Left ventricle myocardium inferior (tissue), 1 donor: ENCODE data around the gene ECT2. TPM values are rescaled to one million over a fixed set of nuclear protein-coding genes. Genes with fewer than 3 reads are reported as not detected.

Source experiments
- DNase-seq: peaks from one replicate; pipeline ENCODE4 v3.0.0-alpha.2; 2020
- H3K27ac ChIP-seq: fragments of 200-600 bp; replicated peaks from 2 replicates; pipeline ENCODE4 v1.8.0; 2021
- H3K27me3 ChIP-seq: fragments of 200-600 bp; 2 replicates; pipeline ENCODE4 v1.8.0; 2021; ENCODE audit warnings: low read depth
- H3K36me3 ChIP-seq: fragments of 200-600 bp; 2 replicates; pipeline ENCODE4 v1.8.0; 2021
- H3K4me1 ChIP-seq: fragments of 200-600 bp; 2 replicates; pipeline ENCODE4 v1.8.0; 2021
- H3K4me3 ChIP-seq: fragments of 200-600 bp; 2 replicates; pipeline ENCODE4 v1.8.0; 2021; ENCODE audit warnings: mild to moderate bottlenecking, moderate library complexity
- H3K9me3 ChIP-seq: fragments of 200-600 bp; replicated peaks from 2 replicates; pipeline ENCODE4 v1.8.0; 2021
- intact Hi-C: fragments of 100-400 bp; cut with micrococcal nuclease; formaldehyde crosslinking; loops from one replicate; pipeline ENCODE4 v1.11.0; 2022
- total RNA-seq: library from RNA; stranded (reverse); fragmentation: NEBNext Ultra II Directional; extraction: Animal tissue kit (Norgen Biotek cat#: 25700); gene quantifications from one replicate; pipeline ENCODE4 v1.2.1, GENCODE V29; 2021
- TF ChIP-seq, protein P1 (sequence below): fragments of 200-600 bp; IDR thresholded peaks from 2 replicates; pipeline ENCODE4 v1.8.0; 2021; ENCODE audit warnings: antibody characterized with exemption, mild to moderate bottlenecking, borderline replicate concordance
- donor health status: DM: no; HTN: yes; CAD: no; lungs with severe emphysema.

Gene ECT2
- total RNA-seq, 1 donor from 2014 or later: 4.8 TPM

DNA sequence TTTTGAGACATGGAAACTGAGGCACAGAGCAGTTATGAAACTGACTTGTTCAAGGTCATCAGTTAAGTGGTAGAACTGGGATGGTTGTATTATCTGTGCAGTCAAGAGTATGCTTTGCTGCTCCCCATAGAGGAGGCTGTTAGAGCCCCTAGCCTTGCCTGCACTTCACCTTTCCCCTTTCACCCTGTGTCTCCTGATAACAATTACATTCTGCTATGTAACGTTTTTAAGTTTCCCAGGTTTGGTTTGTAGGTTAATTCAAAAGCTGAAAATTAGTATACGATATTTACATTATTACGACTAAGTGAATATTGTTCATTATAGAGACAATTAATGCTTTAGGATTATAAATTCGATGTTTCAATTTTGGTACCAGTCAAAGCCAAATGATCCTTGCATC is 89.9 kb downstream of the ECT2 start:
- intact Hi-C loops: no loop called here
- H3K27me3 ChIP-seq: no peaks in the 10 kb centered on the region
- no peaks in the 10 kb centered on the region for H3K9me3 ChIP-seq
- peaks cover 5% of the 10 kb centered on the region for H3K4me1 ChIP-seq
- H3K36me3 ChIP-seq: no peaks in the 10 kb centered on the region
- TF ChIP-seq, protein P1, sequence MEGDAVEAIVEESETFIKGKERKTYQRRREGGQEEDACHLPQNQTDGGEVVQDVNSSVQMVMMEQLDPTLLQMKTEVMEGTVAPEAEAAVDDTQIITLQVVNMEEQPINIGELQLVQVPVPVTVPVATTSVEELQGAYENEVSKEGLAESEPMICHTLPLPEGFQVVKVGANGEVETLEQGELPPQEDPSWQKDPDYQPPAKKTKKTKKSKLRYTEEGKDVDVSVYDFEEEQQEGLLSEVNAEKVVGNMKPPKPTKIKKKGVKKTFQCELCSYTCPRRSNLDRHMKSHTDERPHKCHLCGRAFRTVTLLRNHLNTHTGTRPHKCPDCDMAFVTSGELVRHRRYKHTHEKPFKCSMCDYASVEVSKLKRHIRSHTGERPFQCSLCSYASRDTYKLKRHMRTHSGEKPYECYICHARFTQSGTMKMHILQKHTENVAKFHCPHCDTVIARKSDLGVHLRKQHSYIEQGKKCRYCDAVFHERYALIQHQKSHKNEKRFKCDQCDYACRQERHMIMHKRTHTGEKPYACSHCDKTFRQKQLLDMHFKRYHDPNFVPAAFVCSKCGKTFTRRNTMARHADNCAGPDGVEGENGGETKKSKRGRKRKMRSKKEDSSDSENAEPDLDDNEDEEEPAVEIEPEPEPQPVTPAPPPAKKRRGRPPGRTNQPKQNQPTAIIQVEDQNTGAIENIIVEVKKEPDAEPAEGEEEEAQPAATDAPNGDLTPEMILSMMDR: no peak
- H3K4me3 ChIP-seq: no peak overlapping the region
- H3K27ac ChIP-seq: no peak overlapping the region
- DNase-seq: no peak

DNA sequence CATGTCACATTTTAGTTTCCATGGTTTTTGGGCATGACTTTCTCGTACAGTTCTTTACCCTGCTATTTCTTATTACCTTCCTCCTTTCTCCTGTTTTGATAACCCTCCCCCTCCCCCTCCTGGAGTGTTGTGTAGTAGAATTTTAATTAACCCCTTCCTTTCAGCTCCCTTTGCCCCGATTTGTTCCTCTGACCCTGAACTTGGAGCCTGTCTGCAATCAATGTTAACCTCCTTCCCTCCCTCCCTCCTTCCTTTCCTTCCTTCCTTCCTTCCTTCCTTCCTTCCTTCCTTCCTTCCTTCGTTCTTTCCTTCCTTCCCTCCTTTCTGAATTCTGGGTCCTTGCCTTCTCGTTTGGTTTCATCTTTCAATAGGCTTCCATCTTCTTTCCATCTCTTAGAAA is 90.4 kb downstream of the ECT2 start:
- TF ChIP-seq, protein P1: no peak
- Histone ChIP-seq H3K27ac (no peak overlapping the region), H3K4me1 (peaks cover 5% of the 10 kb centered on the region), H3K27me3 (no peaks in the 10 kb centered on the region), H3K4me3 (no peak overlapping the region), H3K9me3 (no peaks in the 10 kb centered on the region), H3K36me3 (no peaks in the 10 kb centered on the region)
- no peak for DNase-seq
- intact Hi-C loops: no loop called here

DNA sequence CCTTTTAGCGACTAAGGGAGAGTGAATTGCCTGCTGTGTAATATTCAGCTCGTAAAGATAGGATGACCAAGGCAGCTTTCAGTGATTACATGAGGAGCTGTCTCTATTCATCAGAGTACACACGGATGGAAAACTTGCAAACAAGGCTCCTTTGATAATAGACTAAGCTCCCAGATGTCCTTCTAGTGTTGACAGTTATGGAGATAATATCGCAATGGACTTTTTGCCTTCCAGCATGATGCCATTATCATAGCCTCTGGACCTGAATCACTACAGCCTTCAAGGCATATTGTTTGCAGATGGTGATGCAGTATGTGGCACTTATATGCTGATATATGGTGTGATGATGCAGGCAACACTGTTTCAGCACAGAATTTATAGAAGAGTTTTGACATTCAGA is 93.9 kb downstream of the ECT2 start:
- H3K27ac ChIP-seq: no peak overlapping the region
- no peaks in the 10 kb centered on the region for H3K9me3 ChIP-seq
- peaks cover 5% of the 10 kb centered on the region for H3K4me1 ChIP-seq
- no peak overlapping the region for H3K4me3 ChIP-seq
- no peaks in the 10 kb centered on the region for H3K36me3 ChIP-seq
- TF ChIP-seq, protein P1: no peak
- H3K27me3 ChIP-seq: no peaks in the 10 kb centered on the region
- intact Hi-C loops: no loop called here
- DNase-seq: no peak

DNA sequence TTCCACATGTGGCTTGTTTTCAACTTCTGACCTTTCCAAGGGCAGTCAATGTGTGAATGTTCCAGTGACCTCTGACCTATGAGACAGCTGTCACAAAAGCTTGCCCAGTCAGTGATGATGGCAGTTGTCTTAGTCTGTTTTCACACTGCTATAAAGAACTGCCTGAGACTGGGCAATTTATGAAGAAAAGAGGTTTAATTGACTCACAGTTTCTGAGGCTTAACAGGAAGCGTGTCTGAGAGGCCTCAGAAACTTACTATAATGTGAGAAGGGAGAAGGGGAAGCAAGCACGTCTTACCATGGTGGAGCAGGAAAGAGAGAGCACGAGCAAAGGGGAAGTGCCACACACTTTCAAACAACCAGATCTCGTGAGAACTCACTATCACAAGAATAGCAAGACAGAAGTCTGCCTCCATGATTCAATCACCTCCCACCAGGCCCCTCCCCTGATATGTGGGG is 95.6 kb downstream of the ECT2 start:
- no peaks in the 10 kb centered on the region for H3K27me3 ChIP-seq
- H3K27ac ChIP-seq: no peak overlapping the region
- intact Hi-C loops: no loop called here
- H3K4me3 ChIP-seq: no peak overlapping the region
- H3K4me1 ChIP-seq: no peaks in the 10 kb centered on the region
- TF ChIP-seq, protein P1: no peak
- H3K36me3 ChIP-seq: no peaks in the 10 kb centered on the region
- no peaks in the 10 kb centered on the region for H3K9me3 ChIP-seq
- DNase-seq: no peak

DNA sequence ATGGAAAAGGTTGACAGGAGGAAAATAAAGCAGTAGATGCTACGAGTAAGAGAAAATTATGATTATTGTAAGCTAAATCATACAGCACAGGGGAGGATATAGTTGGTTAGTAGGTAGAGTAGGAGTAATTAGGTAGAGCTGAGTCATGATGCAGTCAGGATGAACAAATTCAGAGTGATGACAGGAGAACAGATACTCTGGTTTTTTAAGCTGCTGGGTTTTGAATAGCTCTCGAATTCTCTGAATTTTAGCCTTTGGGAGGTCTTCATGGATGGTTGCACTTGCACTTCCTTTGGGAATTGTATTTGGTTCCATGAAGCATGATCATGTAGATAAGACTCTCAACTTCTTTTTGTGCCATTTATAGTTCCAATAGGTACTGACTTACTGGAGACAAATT is 96.2 kb downstream of the ECT2 start:
- no peak for DNase-seq
- no peaks in the 10 kb centered on the region for H3K9me3 ChIP-seq
- no peaks in the 10 kb centered on the region for H3K36me3 ChIP-seq
- TF ChIP-seq, protein P1: no peak
- no peaks in the 10 kb centered on the region for H3K27me3 ChIP-seq
- intact Hi-C loops: no loop called here
- H3K4me1 ChIP-seq: no peaks in the 10 kb centered on the region
- H3K27ac ChIP-seq: no peak overlapping the region
- H3K4me3 ChIP-seq: no peak overlapping the region

DNA sequence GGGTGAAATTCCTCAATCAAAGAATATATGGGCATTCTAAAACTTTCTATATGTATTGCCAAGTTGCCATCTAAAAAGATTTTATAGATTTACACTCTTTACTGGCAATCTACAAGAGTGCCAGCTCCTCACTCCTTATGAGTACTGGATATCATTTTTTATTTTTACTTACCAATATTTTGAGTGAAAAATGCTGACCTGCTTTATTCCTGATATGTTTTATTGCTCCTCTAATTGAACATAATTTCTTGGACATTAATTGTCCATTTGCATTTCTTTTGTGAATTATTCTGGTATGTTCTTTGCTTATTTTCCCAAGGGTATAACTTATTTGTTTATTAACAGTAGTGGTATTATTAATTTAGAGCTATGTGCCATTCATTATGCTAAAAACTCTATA is 96.8 kb downstream of the ECT2 start:
- intact Hi-C loops: no loop called here
- H3K4me1 ChIP-seq: no peaks in the 10 kb centered on the region
- DNase-seq: no peak
- H3K27me3 ChIP-seq: no peaks in the 10 kb centered on the region
- no peaks in the 10 kb centered on the region for H3K9me3 ChIP-seq
- H3K4me3 ChIP-seq: no peak overlapping the region
- TF ChIP-seq, protein P1: no peak
- H3K36me3 ChIP-seq: no peaks in the 10 kb centered on the region
- no peak overlapping the region for H3K27ac ChIP-seq
